Embryonic facial prominence (tissue), 1 donor: ENCODE data around the gene HSD17B10.
A peak's percentile ranks its signal among the peaks of the same experiment; 100 is the strongest.
"Not testable (repeated sequence)": the region's sequence is repeated elsewhere in the genome, so short reads cannot be mapped to it uniquely, and the experiment has no call there.

Experiments
- DNase-seq: peaks from one replicate; pipeline ENCODE4 v3.0.0-alpha.2; 2016; ENCODE audit errors: extremely low spot score

HSD17B10 gene

GRCh38 chrX:53433651-53434639 lies at the start of gene HSD17B10:
HSD17B10 (minus strand) TSS chrX:53434370; CDS start chrX:53434345, 25 bp downstream.
- peak; percentile 49 for DNase-seq

GRCh38 chrX:53483416-53483815 lies 49.2 kb upstream of the HSD17B10 start:
- DNase-seq, result no peak

- DNase-seq, result no peak
These were observed 47.8 kb upstream of the HSD17B10 start for GRCh38 chrX:53481816-53482465.

- DNase-seq, result no peak
These were observed 46.9 kb upstream of the HSD17B10 start for GRCh38 chrX:53481093-53481492.

GRCh38 chrX:53479301-53479700 lies 45.1 kb upstream of the HSD17B10 start:
- no peak for DNase-seq

GRCh38 chrX:53476371-53476770 lies 42.2 kb upstream of the HSD17B10 start:
- no peak for DNase-seq

- DNase-seq, result no peak
These were observed 40.5 kb upstream of the HSD17B10 start for GRCh38 chrX:53474707-53475106.

GRCh38 chrX:53471346-53471745 lies 37.2 kb upstream of the HSD17B10 start:
- DNase-seq, result no peak

- DNase-seq, result not testable (repeated sequence)
These were observed 34.5 kb upstream of the HSD17B10 start for GRCh38 chrX:53468659-53469058.

- DNase-seq, result no peak
These were observed 23.9 kb upstream of the HSD17B10 start for GRCh38 chrX:53458082-53458481.

GRCh38 chrX:53456254-53456653 lies 22.1 kb upstream of the HSD17B10 start:
- DNase-seq, result no peak

- DNase-seq, result no peak
These were observed 18.6 kb upstream of the HSD17B10 start for GRCh38 chrX:53452812-53453211.

- no peak for DNase-seq
These were observed 15.5 kb upstream of the HSD17B10 start for GRCh38 chrX:53449632-53450031.

- DNase-seq, result no peak
These were observed 13.3 kb upstream of the HSD17B10 start for GRCh38 chrX:53447441-53447840.

- no peak for DNase-seq
These were observed 11.8 kb upstream of the HSD17B10 start for GRCh38 chrX:53445977-53446376.

GRCh38 chrX:53442322-53442631 lies 8.1 kb upstream of the HSD17B10 start:
- DNase-seq, result no peak

GRCh38 chrX:53441531-53442321 lies 7.6 kb upstream of the HSD17B10 start:
- no peak for DNase-seq

- DNase-seq, result no peak
These were observed 6.7 kb upstream of the HSD17B10 start for GRCh38 chrX:53440621-53441517.

GRCh38 chrX:53440101-53440500 lies 5.9 kb upstream of the HSD17B10 start:
- no peak for DNase-seq

GRCh38 chrX:53438832-53439230 lies 4.7 kb upstream of the HSD17B10 start:
- DNase-seq, result no peak

GRCh38 chrX:53438174-53438831 lies 4.1 kb upstream of the HSD17B10 start:
- no peak for DNase-seq
